CD4-positive, alpha-beta T cell treated with Interleukin-15 for 4 hours (primary cell): Measurements from ENCODE around the gene NEIL1.
A peak's percentile ranks its signal among the peaks of the same experiment; 100 is the strongest.
"Not testable (repeated sequence)": the region's sequence is repeated elsewhere in the genome, so short reads cannot be mapped to it uniquely, and the experiment has no call there.

Experiments
- DNase-seq: peaks from one replicate; pipeline ENCODE4 v3.0.0-alpha.2; 2020; ENCODE audit warnings: low spot score

The NEIL1 gene

DNA sequence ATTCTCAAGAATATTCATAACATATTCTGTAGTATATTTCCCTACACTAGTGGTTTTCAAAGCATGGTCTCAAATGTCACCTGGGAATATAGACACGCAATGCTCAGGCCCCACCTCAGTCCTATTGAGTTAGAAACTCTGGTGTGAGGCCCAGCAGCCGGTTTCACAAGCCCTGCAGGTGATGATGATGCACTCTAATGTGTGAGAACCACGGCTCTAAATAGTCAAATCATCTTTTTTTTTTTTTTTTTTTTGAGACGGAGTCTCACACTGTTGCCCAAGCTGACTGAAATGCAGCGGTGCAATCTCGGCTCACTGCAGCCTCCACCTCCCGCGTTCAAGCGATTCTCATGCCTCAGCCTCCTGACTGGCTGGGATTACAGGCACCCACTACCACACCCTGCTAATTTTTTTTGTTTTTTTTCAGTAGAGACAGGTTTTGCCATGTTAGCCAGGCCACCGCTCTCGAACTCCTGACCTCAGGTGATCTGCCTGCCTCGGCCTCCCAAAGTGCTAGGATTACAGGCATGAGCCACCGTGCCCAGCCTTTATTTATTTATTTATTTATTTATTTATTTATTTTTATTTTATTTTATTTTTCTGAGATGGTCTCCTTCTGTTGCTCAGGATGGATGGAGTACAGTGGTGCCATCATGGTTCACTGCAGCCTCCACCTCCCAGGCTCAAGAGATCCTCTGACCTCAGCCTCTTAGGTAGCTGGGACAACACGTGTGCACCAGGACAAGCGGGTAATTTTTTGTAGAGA lies 13.0 kb upstream of the NEIL1 start:
- DNase-seq: not testable (repeated sequence)

DNA sequence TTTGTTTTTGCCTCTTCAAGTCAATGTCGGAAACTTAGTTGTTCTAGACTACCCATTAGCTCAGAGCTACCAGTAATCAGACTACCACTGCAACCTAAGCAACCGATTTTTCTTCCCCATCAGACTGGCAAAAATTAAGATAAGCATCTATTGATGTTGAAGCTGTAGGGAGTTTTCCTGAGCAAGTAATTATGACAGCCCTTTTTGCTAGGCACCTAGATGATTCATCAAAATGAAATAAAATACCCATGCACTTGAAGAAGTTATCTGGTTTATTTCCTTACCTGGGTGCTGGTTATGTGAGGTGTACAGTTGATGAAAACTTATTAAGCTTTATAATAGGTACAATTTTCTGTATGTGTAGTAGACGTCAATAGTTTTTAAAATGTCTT lies 11.5 kb upstream of the NEIL1 start:
- no peak for DNase-seq

DNA sequence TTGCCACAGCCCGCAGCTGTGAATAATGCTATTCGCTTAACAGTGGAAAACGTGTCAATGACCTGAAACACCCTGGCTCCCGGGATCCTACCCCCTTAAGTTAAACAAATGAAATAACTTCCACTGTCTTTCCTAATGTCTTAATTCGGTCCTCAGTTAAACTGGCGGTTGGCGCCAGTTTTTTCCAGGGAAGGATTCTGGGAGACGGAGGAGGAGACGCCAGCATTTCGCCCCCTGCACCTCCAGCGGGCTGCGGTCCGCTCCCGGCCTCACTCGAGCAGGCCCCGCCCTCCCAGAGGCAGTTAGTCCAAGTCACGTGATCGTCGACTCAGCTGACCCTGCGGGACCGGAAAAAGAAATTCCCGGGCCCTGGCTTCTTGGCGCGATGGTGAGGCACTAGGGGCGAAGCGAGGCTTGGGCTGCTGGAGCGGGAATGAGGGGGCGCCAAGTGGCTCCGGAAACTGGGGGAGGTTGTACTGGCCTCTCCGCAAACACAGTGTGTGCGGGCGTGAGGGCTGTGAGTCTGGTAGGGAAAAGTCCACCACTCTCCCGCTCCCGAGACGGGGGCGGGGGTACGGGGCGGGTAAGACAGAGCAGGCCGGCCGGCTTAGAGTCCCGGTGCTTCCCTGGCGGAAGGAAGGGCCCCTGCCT lies 11.0 kb upstream of the NEIL1 start, which contains the start of gene COMMD4:
TSS of gene COMMD4 (plus strand) at position 359 of the 651 bp plus-strand sequence. CDS start at position 386, 27 bp downstream.
- DNase-seq: peak; percentile 68

DNA sequence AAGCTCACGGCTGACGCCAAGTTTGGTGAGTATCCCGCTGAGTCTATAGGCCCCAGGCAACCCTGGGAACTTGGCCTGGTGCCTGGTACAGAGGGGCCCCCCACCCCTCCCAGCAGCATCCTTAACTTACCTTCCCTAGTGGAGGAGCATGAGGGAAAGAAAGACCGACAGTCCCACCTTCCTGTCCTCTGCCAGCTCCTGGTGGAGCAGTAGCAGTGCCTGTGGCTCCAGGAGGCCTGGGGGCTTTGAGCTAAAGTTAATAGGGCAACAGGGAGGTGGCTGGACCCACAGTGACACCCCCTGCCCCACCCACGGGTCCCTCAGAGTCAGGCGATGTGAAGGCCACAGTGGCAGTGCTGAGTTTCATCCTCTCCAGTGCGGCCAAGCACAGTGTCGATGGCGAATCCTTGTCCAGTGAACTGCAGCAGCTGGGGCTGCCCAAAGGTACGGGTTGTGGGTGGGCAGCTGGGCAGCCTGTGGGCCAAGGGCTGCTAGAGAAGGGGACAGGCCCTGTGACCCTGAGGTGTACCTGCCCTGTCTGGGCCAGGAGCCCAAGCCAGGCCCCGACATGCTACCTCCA lies 8.1 kb upstream of the NEIL1 start:
- DNase-seq: no peak

DNA sequence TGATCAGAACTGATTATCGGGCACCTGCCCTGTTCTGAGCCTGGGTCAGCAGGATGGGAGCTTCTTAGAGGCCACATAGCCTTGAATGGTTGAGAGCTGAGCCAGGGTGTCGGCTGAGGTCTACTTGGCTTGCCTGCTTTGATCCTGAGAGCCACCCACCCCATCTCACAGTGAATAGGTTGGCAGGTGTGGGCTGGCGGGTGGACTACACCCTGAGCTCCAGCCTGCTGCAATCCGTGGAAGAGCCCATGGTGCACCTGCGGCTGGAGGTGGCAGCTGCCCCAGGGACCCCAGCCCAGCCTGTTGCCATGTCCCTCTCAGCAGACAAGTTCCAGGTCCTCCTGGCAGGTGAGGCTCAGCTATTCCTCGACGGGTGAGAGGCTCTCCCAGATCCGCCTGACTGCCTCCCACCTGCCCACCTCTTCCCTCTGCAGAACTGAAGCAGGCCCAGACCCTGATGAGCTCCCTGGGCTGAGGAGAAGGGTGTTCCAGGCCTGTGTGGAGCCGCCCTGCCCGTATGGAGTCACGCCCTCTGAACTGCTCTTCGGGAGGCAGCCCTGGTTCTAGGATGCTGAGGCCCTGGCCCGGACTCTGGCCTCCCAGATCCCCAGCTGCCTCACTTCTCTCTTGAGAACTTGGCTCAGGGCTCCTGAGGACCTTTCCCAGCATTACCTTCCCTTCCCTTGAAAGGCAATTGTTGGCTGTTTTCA lies 7.2 kb upstream of the NEIL1 start:
- DNase-seq: no peak

DNA sequence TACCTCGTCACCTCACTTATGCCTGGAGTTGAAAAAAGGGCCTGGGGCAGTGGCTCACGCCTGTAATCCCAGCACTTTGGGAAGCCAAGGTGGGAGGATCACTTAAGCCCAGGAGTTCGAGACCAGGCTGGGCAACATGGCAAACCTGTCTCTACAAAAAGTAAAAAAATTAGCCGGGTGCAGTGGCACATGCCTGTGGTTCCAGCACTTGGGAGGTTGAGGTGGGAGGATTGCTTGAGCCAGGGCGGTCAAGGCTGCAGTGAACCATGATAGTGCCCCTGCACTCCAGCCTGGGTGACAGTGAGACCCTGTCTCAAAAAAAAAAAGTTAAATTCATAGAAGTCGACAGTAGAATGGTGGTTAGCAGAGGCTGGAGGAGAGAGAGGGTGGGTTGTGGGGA lies 4.6 kb upstream of the NEIL1 start:
- no peak for DNase-seq

DNA sequence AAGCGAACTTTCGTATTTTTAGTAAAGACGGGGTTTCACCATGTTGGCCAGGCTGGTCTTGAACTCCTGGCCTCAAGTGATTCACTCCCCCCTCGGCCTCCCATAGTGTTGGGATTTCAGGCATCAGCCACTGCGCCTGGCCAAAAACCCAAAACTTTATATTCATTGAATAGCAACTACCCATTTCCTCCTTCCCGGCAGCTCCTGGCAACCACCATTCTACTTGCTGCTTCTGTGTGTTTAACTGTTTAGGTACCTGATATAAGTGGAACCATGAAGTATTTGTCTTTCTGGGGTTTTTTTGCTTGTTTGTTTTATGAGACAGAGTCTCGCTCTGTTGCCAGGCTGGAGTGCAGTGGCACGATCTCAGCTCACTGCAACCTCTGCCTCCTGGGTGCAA lies 2.9 kb upstream of the NEIL1 start:
- not testable (repeated sequence) for DNase-seq

DNA sequence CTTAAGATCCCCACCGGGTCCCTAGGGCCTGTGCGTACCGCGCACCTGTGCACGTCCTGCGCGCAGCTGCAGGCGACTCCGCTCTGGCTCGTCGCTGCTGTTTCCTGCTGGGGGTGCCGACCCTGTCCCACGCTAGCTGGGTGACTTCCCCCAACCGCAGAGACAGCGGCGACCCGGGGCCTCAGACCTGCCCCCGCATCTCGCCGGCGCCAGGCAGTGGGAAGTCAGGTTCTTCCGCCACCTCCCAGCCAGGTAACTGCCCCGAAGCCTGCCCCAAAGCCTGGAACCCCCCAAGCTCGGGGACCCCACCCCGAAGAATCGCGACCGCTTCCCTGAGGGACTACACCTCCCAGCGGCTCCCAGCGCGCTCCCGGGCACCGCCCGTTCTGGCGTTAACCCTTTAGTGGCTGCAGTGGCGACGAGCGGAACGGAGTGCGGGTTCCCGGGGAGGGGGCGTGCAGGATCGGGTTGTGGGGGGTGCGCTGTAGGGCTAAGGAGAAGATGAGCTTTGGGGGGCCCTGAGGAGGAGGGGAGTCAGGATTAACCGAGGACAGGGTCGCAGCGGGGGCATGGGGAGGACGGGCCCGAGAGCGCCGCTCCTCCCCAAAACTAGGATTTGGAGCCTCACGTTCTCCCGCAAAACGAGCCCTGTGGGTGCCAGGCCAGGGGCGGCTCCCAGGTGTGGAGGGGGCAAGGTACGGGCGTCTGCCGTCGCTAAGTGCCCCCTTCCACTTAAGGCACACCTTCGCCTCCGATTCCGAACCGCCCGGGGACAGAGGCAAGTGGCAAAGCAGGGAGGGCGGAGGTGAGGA lies 589 bp downstream of the NEIL1 start:
- peak; percentile 39 for DNase-seq

DNA sequence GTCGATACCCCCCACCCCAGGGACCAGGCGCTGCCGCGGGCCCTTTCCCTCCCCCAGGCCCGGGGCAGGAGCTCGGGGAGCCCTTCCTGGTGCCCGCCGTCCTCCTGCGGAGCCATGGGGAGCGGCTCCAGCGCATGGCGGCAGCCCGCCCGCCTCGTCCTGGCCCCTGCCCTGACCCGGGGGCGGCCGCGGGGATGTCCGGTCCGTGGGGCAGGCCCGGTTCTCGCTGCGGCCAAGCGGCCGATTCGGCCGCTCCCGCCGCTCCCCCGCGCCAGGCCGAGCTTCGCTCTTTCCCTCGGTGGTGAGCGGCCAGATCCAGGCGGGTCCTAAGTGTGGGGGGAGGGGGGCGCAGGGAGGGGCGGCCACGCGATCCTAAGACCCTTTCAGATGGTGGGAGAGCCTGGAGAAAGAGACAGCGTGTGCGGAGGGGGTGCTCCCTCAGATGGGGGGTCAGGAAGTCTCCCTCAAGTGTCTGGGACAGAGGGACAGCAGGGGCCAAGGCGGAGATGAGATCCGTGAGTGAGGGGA lies 1.3 kb downstream of the NEIL1 start:
- DNase-seq: no peak

DNA sequence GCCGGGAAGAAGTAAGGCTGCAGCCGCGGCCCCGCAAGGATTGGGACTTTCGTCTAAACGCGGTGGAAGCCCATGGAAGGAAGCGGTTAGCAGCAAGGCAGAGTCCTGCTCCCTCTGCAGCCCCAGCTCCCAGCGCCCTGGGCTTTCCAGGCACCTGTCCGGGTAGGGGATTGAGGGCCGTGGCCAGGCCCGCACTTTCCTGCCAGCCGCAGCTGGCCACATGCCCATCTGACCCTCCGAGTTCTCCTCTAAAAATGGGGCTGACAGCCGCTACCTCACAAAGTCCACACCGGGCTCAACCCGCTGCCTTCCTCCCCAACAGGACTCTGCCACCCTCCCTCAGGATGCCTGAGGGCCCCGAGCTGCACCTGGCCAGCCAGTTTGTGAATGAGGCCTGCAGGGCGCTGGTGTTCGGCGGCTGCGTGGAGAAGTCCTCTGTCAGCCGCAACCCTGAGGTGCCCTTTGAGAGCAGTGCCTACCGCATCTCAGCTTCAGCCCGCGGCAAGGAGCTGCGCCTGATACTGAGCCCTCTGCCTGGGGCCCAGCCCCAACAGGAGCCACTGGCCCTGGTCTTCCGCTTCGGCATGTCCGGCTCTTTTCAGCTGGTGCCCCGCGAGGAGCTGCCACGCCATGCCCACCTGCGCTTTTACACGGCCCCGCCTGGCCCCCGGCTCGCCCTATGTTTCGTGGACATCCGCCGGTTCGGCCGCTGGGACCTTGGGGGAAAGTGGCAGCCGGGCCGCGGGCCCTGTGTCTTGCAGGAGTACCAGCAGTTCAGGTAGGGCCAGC lies 1.9 kb downstream of the NEIL1 start:
- no peak for DNase-seq

DNA sequence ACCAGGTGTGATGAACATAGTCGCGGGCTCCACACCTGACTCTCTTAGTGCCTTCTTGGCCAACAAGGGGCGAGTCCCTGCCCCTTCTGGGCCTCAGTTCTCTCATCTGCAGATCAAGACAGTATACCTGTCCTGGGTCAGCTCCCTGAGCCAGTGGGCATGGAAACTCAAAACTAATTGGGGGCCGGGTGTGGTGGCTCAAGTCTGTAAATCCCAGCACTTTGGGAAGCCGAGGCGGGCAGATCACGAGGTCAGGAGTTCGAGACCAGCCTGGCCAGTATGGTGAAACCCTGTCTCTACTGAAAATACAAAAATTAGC lies 2.5 kb downstream of the NEIL1 start:
- DNase-seq: not testable (repeated sequence)

DNA sequence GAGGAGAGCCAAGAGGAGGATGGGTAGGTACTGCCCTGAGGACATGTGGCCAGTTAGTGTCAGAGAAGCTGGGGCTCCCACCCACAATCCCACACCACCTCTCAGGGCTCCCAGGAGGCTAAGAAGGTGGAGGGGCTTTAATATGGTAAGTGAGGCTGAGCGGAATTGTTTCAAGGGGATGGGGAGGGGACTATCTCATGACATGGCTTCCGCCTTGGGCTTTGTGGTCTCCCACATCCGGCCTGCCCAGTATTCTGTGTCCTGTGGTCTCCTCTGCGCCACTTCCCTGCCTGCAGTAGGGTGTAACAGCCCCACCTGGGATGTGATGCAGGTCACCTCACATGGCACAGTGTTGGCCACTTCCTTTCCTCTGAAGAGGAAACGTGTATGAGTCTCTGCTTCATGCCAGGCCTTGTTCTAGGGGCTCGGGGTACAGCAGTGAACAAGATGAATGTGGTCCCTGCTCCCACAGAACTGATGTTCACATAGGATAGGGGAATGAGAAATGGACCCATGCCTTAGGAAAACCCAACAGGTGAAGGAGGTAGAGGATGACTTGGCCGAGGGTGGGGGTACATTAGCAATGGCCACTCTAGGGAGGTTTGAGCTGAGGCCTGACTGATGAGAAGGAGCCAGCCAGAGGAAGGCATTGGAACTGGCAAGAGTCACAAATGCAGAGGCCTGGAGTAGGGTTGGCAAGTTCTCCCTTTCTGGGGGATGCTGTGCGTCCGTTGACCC lies 3.2 kb downstream of the NEIL1 start:
- peak; percentile 72 for DNase-seq

DNA sequence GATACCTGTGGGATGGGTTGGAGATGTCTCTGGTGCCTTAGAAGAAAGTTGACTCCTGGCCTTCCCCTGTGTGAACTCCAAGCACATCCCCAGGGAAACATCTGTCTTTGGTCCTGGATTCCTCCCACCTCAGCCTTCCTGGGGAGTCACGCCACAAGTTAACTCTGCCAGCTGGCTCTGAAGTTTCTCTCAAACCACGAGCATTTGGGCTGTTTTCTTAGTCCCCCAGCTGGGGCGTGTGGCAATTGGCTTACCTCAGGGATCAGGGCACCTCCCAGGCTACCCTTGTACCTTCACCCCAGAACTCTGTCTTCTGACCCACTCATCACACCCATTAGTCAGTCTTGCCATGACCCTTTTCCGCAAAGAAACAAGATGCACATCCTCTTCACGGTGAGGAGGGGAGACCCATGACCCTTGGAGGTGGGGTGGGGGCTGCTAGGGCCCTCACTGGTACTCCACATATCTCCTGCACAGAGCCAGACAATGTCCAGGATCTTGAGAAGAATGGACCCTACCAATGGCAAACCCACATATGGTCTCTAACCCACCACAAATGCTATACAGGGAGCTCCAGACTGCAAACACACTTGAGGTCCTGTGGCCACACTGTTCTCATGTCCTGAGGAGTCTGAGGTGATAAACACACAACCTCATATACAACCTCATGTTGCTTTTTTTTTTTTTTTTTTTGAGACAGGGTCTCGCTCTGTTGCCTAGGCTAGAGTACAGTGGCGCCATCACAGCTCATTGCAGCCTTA lies 3.9 kb downstream of the NEIL1 start:
- no peak for DNase-seq

DNA sequence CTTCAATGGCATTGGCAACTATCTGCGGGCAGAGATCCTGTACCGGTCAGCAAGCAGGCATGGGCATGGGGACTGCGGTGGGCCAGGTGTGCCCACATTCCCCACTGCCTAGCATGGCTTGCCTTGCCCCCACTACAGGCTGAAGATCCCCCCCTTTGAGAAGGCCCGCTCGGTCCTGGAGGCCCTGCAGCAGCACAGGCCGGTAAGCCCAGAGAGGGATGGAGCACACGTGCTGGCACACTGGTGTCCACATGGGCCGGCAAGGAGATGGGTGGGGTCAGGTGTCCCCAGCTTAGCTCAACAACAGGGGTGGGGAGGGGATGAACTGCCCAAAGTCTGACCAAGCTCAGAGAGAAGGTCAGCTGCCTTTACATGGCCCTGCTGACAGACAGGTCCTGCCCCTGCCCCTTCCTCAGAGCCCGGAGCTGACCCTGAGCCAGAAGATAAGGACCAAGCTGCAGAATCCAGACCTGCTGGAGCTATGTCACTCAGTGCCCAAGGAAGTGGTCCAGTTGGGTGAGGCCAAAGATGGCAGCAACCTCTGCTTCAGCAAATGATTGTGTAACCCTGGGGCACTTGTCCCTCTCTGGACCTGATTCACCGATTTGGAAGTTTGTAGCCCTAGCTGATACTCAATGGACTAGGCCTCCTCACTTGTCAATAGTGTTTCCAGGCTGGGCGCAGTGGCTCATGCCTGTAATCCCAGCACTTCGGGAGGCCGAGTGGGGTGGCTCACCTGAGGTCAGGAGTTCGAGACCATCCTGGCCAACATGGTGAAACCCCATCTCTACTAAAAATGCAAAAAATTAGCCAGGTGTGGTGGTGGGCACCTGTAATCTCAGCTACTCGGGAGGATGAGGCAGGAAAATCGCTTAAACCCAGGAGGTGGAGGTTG lies 5.6 kb downstream of the NEIL1 start:
- DNase-seq: no peak

DNA sequence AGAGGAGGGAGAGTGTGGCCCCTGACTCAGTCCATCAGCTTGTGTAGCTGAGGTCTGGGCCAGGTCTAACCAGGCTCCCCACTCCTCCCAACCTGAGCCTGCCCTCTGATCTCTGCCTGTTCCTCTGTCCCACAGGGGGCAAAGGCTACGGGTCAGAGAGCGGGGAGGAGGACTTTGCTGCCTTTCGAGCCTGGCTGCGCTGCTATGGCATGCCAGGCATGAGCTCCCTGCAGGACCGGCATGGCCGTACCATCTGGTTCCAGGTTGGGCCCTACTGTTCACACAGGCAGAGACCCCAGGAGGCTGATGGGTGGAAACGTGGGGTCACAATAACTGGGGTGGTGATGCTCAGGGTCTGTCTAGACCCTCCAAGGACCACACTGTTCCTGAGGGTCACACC lies 6.8 kb downstream of the NEIL1 start:
- no peak for DNase-seq

DNA sequence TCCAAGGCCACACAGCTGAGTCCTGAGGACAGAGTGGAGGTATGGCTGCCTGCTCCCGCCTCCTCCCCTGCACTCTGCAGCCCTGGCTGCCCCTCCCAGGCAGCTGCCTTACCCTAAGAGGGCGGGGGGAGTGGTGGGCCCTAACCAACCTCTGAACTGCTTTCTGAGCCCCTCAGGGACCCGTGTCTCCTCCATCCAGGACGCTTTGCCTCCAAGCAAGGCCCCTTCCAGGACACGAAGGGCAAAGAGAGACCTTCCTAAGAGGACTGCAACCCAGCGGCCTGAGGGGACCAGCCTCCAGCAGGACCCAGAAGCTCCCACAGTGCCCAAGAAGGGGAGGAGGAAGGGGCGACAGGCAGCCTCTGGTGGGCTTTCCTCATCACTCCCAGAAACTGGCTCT lies 7.6 kb downstream of the NEIL1 start:
- DNase-seq: no peak

DNA sequence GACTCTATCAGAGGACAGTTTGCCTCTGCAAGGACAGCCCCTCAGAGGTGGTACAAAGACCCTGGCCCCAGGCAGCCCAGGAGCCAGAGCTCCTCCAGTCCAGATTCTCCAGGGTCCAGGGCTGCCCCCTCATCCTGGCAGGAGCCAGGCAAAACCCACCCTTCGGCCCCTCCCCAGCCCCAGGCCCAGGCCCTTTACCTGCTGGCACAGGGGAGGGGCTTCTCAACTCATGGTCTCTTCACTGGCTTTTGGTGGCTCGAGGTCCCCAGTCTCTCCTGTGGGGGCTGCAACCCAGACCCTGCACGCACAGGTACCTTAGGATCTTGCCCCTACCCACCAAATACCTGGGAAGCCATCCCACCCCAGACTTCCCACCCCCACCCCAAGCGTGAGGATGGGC lies 8.5 kb downstream of the NEIL1 start:
- no peak for DNase-seq

DNA sequence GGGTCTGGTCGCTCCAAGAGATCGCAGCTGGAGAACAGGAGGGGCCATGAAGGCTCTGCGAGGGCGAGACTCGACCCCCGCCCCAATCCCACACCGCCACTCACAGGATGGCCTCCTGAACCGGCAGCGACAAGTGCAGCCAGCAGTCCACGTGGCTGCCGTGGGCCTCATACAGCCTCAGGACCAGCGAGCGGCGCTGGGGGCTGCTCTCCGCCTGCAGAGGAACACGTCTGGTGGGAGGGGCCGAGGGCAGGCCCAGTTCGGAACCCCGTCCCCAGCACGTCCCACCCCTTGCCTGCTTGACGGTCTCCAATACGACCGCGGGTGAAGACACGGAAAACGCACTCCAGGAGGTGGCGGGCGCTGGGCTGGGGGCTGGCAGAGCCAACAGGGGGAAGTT lies 9.2 kb downstream of the NEIL1 start:
- DNase-seq: no peak
